Left lung (tissue), 10 donors: ENCODE data around the gene TMEM141. TPM values are rescaled to one million over a fixed set of nuclear protein-coding genes. Genes with fewer than 3 reads are reported as not detected.

Source experiments
- ATAC-seq: fragments of 200-7000 bp; cut with Tn5 transposase; one replicate; pipeline ENCODE4 v1.9.1; 2020; ENCODE audit warnings: moderate library complexity
- DNase-seq, 4 donors: peaks; one replicate each; pipeline ENCODE4 v3.0.0-alpha.2; 2013 to 2020
- H3K27ac ChIP-seq, 2 donors: fragments of 200-600 bp; sonication (generic) in 1 of 2; one replicate each; pipeline versions ENCODE4 v1.5.0 to v1.8.0; 2020 to 2021
- H3K27me3 ChIP-seq, 2 donors: fragments of 200-600 bp; sonication (generic) in 1 of 2; one replicate each; pipeline versions ENCODE4 v1.5.0 to v1.8.0; 2020 to 2021
- H3K36me3 ChIP-seq, 2 donors: fragments of 200-600 bp; sonication (generic) in 1 of 2; one replicate each; pipeline versions ENCODE4 v1.5.0 to v1.8.0; 2020 to 2021
- H3K4me1 ChIP-seq, 2 donors: fragments of 200-600 bp; one replicate each; pipeline ENCODE4 v1.8.0; 2021
- H3K4me3 ChIP-seq, 2 donors: fragments of 200-600 bp; sonication (generic) in 1 of 2; one replicate each; pipeline versions ENCODE4 v1.5.0 to v1.8.0; 2020 to 2021; ENCODE audit warnings: mild to moderate bottlenecking in 1 of 2
- H3K9me3 ChIP-seq, 2 donors: fragments of 200-600 bp; sonication (generic) in 1 of 2; one replicate each; pipeline versions ENCODE4 v1.5.0 to v1.8.0; 2020 to 2021
- CTCF ChIP-seq, 2 donors: fragments of 200-600 bp; sonication (generic) in 1 of 2; IDR thresholded peaks; one replicate each; pipeline versions ENCODE4 v1.5.0 to v1.8.0; 2021; ENCODE audit warnings: antibody characterized with exemption in 2 of 2
- intact Hi-C, 2 donors: fragments of 100-400 bp; cut with DNase I; formaldehyde crosslinking; loops; one replicate each; pipeline versions ENCODE4 v1.11.2 to v1.14.2; 2022
- polyA plus RNA-seq, 6 donors: library from polyadenylated mRNA; unstranded; fragments of 120-200 nt; gene quantifications; one replicate each; pipeline ENCODE4 v1.2.1, GENCODE V29; 2013; ENCODE audit not compliant: insufficient read length in 6 of 6
- total RNA-seq, 2 donors: library from RNA; stranded (reverse); fragmentation: NEBNext Ultra II Directional; extraction: Animal tissue kit (Norgen Biotek cat#: 25700); gene quantifications; one replicate each; pipeline ENCODE4 v1.2.1, GENCODE V29; 2021
- donor health status: DM: no; HTN: yes; CAD: no.
- donor health status: DM: no; HTN: no; CAD: no.

The TMEM141 gene
- total and polyA plus RNA-seq, 8 donors: 49.3 to 76.6 (median 54.5) TPM

GRCh38 chr9:136821826-136822544 is 30.8 kb downstream of the TMEM141 start:
- H3K27ac ChIP-seq: no peak overlapping the region
- peaks cover 0 to 49% of the 10 kb centered on the region in 2 donors for H3K36me3 ChIP-seq
- H3K4me1 ChIP-seq: peaks cover 0 to 17% of the 10 kb centered on the region in 2 donors
- no peak for ATAC-seq
- no peak overlapping the region for H3K4me3 ChIP-seq
- no peak for TF ChIP-seq CTCF (IDR thresholded peaks at IDR 0.05)
- peak in 1 of 4 donors; percentile 61 for DNase-seq
- H3K27me3 ChIP-seq: peaks cover 0 to 7% of the 10 kb centered on the region in 2 donors
- no peaks in the 10 kb centered on the region for H3K9me3 ChIP-seq
- intact Hi-C loops: no loop called here

- peaks cover 0 to 17% of the 10 kb centered on the region in 2 donors for H3K4me1 ChIP-seq
- DNase-seq: peak in 1 of 4 donors; percentile 61
- peaks cover 0 to 56% of the 10 kb centered on the region in 2 donors for H3K36me3 ChIP-seq
- TF ChIP-seq CTCF (IDR thresholded peaks at IDR 0.05): no peak
- no peak overlapping the region for H3K4me3 ChIP-seq
- no peak overlapping the region for H3K27ac ChIP-seq
- H3K9me3 ChIP-seq: no peaks in the 10 kb centered on the region
- ATAC-seq: no peak
- intact Hi-C loops: no loop called here
- H3K27me3 ChIP-seq: peaks cover 0 to 7% of the 10 kb centered on the region in 2 donors
These were observed 32.2 kb downstream of the TMEM141 start for GRCh38 chr9:136823136-136824046.

GRCh38 chr9:136824496-136825225 is 33.5 kb downstream of the TMEM141 start:
- H3K27me3 ChIP-seq: peaks cover 0 to 7% of the 10 kb centered on the region in 2 donors
- H3K9me3 ChIP-seq: no peaks in the 10 kb centered on the region
- peak in 1 of 4 donors; percentile 61 for DNase-seq
- intact Hi-C loops: no loop called here
- ATAC-seq: no peak
- peaks cover 0 to 68% of the 10 kb centered on the region in 2 donors for H3K36me3 ChIP-seq
- H3K4me1 ChIP-seq: peaks cover 0 to 17% of the 10 kb centered on the region in 2 donors
- no peak for TF ChIP-seq CTCF (IDR thresholded peaks at IDR 0.05)
- H3K27ac ChIP-seq: no peak overlapping the region
- no peak overlapping the region for H3K4me3 ChIP-seq

- Histone ChIP-seq H3K4me1 (peaks cover 0 to 16% of the 10 kb centered on the region in 2 donors), H3K9me3 (no peaks in the 10 kb centered on the region), H3K27ac (no peak overlapping the region), H3K36me3 (peaks cover 0 to 77% of the 10 kb centered on the region in 2 donors), H3K27me3 (peaks cover 0 to 7% of the 10 kb centered on the region in 2 donors), H3K4me3 (no peak overlapping the region)
- no peak for TF ChIP-seq CTCF (IDR thresholded peaks at IDR 0.05)
- DNase-seq: peak in 1 of 4 donors; percentile 72
- intact Hi-C loops: no loop called here
- ATAC-seq: no peak
These were observed 34.4 kb downstream of the TMEM141 start for GRCh38 chr9:136825295-136826187.
